ENCODE data around the gene FBXW2. TPM values are rescaled to one million over a fixed set of nuclear protein-coding genes. Genes with fewer than 3 reads are reported as not detected.

FBXW2 gene
- total RNA-seq, 6 experiments from 2014 or later = 26.5 to 42.5 (median 35.6) TPM

DNA sequence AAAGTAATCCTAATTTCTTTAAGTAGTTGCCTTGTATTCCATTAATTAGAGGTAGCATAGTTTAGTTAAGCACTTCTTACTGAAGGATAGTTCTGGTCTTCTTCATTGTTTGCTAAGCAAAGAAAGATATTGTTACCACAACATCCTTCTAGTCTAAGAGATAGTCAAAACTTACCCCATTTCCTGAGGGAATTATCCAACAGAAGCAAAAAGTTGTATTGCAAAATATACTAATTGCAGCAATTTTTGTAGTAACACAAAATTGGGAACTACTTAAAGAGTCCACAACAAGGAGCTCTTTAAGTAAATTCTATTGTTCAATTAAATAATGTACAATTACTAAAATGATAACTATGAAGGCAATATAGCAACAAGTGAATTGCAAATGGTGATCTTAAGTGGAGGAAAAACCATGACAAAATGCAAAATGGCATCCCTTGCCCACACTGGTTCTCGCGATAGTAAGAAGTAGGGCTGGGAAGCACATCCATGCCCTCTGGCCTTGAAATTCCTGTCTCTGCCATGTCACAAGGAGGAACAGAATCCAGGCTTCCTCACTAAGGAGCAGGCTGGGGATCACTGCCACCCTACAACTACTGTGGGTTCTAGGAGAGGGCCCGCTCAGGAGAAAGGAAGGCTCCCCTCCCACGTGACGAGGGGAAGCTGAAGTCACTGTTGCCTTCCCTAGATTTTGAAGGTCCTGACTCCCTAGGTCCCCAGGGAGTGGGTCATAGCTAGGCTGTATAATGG lies 55.6 kb downstream of the FBXW2 start:
- H3K4me1 ChIP-seq = peaks cover 0 to 40% (median 16%) of the 10 kb centered on the region in 4 donors
- intact Hi-C loops (cut with DNase I) = no loop called here
- H3K36me3 ChIP-seq = no peaks in the 10 kb centered on the region
- TF ChIP-seq POLR2A (IDR thresholded peaks at IDR 0.05) (no peak), CTCF (IDR thresholded peaks at IDR 0.05) (no peak)
- no peak for DNase-seq
- H3K9me3 ChIP-seq = no peaks in the 10 kb centered on the region
- ATAC-seq = no peak
- H3K27me3 ChIP-seq = no peaks in the 10 kb centered on the region
- 82% methylated on average over 5 of the region's 5 CpGs for WGBS (ENCODE audit: insufficient coverage, low coverage, low lambda C conversion rate, missing lambda C conversion rate)
- H3K27ac ChIP-seq = peak overlapping the region in 1 of 3 donors; percentile 4
- H3K4me3 ChIP-seq = no peak overlapping the region

DNA sequence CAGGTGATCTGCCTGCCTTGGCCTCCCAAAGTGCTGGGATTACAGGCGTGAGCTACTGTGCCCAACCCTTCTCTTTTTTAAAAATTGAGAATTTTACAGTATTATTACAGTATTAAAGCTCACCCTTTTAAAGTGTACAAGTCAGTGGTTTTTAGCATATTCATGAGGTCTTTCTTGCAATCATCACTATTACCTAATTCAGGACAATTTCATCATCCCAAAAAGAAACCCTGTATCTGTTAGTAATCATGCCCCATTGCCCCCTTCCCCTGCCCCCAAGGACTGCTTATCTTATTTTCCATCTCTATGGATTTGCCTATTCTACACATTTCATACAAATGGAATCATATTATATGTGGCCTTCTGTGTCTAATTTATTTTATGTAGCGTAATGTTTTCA lies 56.3 kb downstream of the FBXW2 start:
- Histone ChIP-seq H3K4me3 (no peak overlapping the region), H3K4me1 (peaks cover 0 to 47% (median 17%) of the 10 kb centered on the region in 4 donors), H3K27me3 (no peaks in the 10 kb centered on the region), H3K27ac (peak overlapping the region in 2 of 3 donors; percentile 90 to 93), H3K36me3 (no peaks in the 10 kb centered on the region), H3K9me3 (no peaks in the 10 kb centered on the region)
- intact Hi-C loops (cut with DNase I) = no loop called here
- no peak for ATAC-seq
- WGBS (ENCODE audit: insufficient coverage, low coverage, low lambda C conversion rate, missing lambda C conversion rate) = 63% methylated on average over 2 of the region's 2 CpGs
- DNase-seq = no peak
- TF ChIP-seq POLR2A (IDR thresholded peaks at IDR 0.05) (no peak), CTCF (IDR thresholded peaks at IDR 0.05) (no peak)

- intact Hi-C loops (cut with DNase I) = no loop called here
- H3K9me3 ChIP-seq = no peaks in the 10 kb centered on the region
- no peaks in the 10 kb centered on the region for H3K36me3 ChIP-seq
- peak; percentile 60 to 87 (median 86) for DNase-seq
- WGBS (ENCODE audit: insufficient coverage, low coverage, low lambda C conversion rate, missing lambda C conversion rate) = 57% methylated on average over 3 of the region's 3 CpGs
- no peak overlapping the region for H3K4me3 ChIP-seq
- H3K27ac ChIP-seq = peak overlapping the region; percentile 71 to 93 (median 90)
- TF ChIP-seq CTCF (IDR thresholded peaks at IDR 0.05) (no peak), POLR2A (IDR thresholded peaks at IDR 0.05) (no peak)
- H3K27me3 ChIP-seq = no peaks in the 10 kb centered on the region
- peak; percentile 40 to 78 (median 50) for ATAC-seq
- peaks cover 0 to 59% (median 20%) of the 10 kb centered on the region in 4 donors for H3K4me1 ChIP-seq
These were observed 57.6 kb downstream of the FBXW2 start for GRCh38 chr9:120735415-120736126.

DNA sequence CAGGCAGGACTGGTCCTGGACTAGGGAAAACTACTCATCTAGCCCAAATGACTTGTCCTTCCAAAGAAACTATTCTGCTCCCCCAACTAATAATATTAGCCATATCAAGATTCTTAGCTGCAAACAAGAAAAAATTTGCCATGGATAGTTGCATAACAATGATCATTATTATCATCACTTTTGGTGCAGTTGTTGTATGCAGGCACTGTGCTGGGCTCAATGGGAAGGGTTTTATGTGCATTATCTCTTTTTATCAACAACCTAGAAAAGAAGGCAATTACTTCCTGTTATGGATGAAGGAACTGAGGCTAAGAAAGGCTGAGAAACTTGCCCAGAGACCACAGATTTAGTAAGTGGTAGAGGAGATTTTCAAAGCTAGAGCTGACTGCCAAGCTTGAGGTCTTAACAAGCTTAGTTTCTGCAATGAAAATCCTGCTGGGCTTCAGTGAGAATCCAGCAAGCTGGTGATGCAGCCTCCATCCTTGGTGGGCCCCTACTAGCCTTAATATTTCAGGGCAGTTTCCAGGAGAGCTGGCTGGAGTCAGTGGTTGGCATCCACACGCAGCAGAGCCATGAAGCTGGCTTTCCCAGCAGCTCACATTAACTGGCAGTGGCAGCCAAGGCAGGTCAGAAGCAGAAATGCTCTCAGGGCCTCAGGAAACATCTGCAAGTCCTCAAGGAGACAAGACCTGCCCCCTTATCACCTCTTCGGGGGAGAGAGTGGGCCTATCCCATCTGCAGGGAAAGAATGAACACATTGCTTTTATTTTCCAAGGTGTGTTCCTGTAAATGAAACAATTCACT lies 58.4 kb downstream of the FBXW2 start:
- peak in 2 of 4 donors; percentile 2 to 4 for ATAC-seq
- H3K4me1 ChIP-seq = peaks cover 0 to 66% (median 23%) of the 10 kb centered on the region in 4 donors
- WGBS (ENCODE audit: insufficient coverage, low coverage, low lambda C conversion rate, missing lambda C conversion rate) = no CpG with 5 or more reads among the region's 2 CpGs

More for the DNA sequence above, 58.4 kb downstream of the FBXW2 start:
- Histone ChIP-seq H3K9me3 (no peaks in the 10 kb centered on the region), H3K36me3 (no peaks in the 10 kb centered on the region), H3K4me3 (no peak overlapping the region), H3K27ac (peak overlapping the region; percentile 71 to 93 (median 90)), H3K27me3 (no peaks in the 10 kb centered on the region)
- DNase-seq = no peak
- intact Hi-C loops (cut with DNase I) = no loop called here
- peak; percentile 37 for TF ChIP-seq POLR2A (IDR thresholded peaks at IDR 0.05)
- no peak for TF ChIP-seq CTCF (IDR thresholded peaks at IDR 0.05)
